K562 (cell line): ENCODE measurements around the gene SPECC1L. TPM values are rescaled to one million over a fixed set of nuclear protein-coding genes. Genes with fewer than 3 reads are reported as not detected.

Experiments
- EGR1 ChIP-seq: fragments of 450-650 bp; conservative IDR thresholded peaks from 2 replicates; pipeline ENCODE4 v1.6.1; 2017; ENCODE audit warnings: mild to moderate bottlenecking
- polyA plus RNA-seq, 8 experiments: library from polyadenylated mRNA; depleted of rRNA in 4 of 8; stranded (reverse) in 5 of 8; unstranded in 3 of 8; fragments of >200 nt; fragmentation: Nextera tagmentation in 2 of 8; fragmentation: Illumina TruSeq in 1 of 8; extraction: Ambion mirVana in 2 of 8; extraction: Trizol in 1 of 8; gene quantifications; 2 replicates each; pipeline versions ENCODE4 v1.2.1 to v1.2.3, GENCODE V29; 2011 to 2014; ENCODE audit warnings: inconsistent platforms in 1 of 8, missing spikeins in 1 of 8
- total RNA-seq, 7 experiments: library from RNA; depleted of rRNA in 6 of 7; stranded (reverse); fragments of >200 nt in 6 of 7; fragmentation: Illumina TruSeq in 2 of 7; extraction: Trizol in 2 of 7; gene quantifications; 2 replicates each; pipeline versions ENCODE4 v1.2.1 to v1.2.3, GENCODE V29; 2011 to 2021; ENCODE audit warnings: low replicate concordance in 1 of 7
- TF ChIP-seq, protein P1 (sequence below): fragments of 250-450 bp; sonication (Bioruptor Pico); IDR thresholded peaks from 2 replicates; pipeline ENCODE4 v1.5.0; 2021; ENCODE audit warnings: mild to moderate bottlenecking, moderate library complexity
- TF ChIP-seq, protein P2 (sequence below): fragments of 200-800 bp; sonication (Bioruptor generic); IDR thresholded peaks from 2 replicates; pipeline ENCODE4 v1.6.1; 2017; ENCODE audit warnings: missing genetic modification characterization, missing compliant biosample characterization

Gene SPECC1L
- total and polyA plus RNA-seq, 9 of the 15 experiments (the other 6 are each of a cell fraction or from before 2014, with no cell fraction given), result 1.4 to 27.9 (median 14.5) TPM

DNA sequence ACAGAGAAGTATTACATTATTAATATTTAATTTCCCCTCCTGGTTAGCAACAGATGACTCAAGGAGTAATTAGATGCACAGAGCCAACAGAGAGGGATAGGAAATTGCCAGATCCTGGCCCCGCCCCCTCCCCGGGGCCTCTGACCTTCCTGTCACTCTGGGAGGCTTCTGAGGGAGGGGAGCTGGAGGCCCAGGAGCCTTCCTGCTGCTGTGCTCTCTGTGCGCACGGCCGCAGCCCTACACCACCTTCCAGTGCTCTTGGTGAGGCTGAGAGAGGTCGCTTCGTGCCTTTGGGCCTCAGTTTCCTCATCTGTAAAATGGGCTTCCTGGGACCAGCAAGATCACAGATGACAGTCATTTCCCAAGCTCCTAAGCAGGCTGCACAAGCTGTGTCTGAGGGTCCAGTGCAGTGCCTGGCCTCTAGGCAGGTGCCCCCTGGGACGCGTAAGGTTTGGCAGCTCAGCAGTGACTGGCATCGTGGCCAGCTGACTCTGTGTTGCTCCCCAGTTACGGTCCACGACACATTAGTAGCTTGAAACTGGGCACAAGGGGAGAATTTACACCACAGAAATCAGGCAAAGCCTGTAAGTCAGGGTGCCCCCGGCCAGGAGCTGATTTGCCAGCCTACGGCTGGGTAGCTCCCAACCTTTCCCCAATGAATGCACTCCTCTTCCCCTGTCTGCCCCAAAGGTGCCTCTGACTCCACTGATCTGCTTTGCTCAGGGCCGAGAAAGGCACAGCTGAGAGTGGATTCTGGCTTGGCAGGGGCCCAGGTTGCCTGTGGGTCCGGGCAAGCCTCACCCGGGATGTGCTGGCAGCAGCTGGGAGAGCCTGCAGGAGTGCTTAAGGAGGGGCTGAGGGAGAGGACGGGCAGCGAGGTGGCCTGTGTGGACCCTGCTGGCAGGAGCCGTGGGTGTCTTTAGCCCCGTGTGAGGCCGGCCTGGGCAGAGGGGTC is 159.1 kb downstream of the SPECC1L start (continued):
- TF ChIP-seq, protein P1, sequence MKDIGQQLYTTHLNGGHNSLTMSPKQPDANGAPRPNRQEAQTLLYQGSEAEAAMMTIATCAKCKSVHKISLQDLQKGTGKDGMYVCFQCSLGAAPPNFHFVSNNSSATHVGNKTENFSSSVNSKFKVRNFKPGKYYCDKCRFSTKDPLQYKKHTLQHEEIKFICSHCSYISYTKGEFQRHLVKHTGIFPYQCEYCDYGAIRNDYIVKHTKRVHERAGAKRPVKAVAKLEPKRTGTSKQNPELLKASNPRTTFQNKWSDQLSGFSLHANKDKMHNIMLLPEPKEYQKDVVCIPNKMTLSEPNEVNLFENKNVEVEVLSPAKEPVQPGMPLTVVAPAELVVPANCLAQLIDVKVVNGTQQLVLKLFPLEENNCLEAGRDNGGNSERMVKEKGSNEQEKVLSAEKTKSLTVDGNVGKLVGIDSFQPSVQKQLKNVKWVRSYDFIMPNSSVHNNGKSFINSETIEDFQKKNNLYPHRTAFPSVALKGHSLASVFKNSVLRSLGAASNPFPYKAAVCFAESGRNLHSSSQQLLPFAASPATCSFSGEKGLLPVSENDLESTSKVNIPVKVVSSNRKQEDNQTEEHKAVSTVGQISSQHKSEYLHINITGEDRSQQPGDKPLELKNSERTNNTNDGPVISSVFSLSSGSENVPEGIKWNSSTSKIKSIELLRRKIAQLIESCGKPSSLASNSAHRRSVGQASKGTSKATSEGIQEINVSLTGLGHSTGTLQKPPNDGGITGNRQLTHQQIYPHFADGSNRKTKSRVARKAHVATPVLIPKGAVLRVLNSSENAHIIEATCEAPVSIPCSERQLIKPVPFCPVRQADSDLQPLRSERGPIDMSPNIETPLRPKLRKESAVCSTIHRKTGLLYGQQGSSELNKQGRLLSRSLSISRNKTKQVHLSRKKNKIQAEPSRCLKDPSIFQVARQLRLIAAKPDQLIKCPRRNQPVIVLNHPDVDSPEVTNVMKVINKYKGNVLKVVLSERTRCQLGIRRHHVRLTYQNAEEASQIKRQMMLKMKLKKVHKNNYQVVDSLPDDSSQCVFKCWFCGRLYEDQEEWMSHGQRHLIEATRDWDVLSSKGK (CRISPR knock-in tag), result no peak
- TF ChIP-seq, protein P2, sequence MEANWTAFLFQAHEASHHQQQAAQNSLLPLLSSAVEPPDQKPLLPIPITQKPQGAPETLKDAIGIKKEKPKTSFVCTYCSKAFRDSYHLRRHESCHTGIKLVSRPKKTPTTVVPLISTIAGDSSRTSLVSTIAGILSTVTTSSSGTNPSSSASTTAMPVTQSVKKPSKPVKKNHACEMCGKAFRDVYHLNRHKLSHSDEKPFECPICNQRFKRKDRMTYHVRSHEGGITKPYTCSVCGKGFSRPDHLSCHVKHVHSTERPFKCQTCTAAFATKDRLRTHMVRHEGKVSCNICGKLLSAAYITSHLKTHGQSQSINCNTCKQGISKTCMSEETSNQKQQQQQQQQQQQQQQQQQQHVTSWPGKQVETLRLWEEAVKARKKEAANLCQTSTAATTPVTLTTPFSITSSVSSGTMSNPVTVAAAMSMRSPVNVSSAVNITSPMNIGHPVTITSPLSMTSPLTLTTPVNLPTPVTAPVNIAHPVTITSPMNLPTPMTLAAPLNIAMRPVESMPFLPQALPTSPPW (CRISPR knock-in tag), result no peak
- TF ChIP-seq EGR1, result no peak
